Left lung (tissue), 14 donors: ENCODE data around the gene TRIM32. TPM values are rescaled to one million over a fixed set of nuclear protein-coding genes. Genes with fewer than 3 reads are reported as not detected.

Experiments used
- ATAC-seq: fragments of 200-7000 bp; cut with Tn5 transposase; one replicate; pipeline ENCODE4 v1.9.1; 2020; ENCODE audit warnings: moderate library complexity
- DNase-seq, 4 donors: peaks; one replicate each; pipeline ENCODE4 v3.0.0-alpha.2; 2013 to 2020
- H3K27ac ChIP-seq, 2 donors: fragments of 200-600 bp; sonication (generic) in 1 of 2; one replicate each; pipeline versions ENCODE4 v1.5.0 to v1.8.0; 2020 to 2021
- H3K27me3 ChIP-seq, 2 donors: fragments of 200-600 bp; sonication (generic) in 1 of 2; one replicate each; pipeline versions ENCODE4 v1.5.0 to v1.8.0; 2020 to 2021
- H3K36me3 ChIP-seq, 2 donors: fragments of 200-600 bp; sonication (generic) in 1 of 2; one replicate each; pipeline versions ENCODE4 v1.5.0 to v1.8.0; 2020 to 2021
- H3K4me1 ChIP-seq, 2 donors: fragments of 200-600 bp; one replicate each; pipeline ENCODE4 v1.8.0; 2021
- H3K4me3 ChIP-seq, 2 donors: fragments of 200-600 bp; sonication (generic) in 1 of 2; one replicate each; pipeline versions ENCODE4 v1.5.0 to v1.8.0; 2020 to 2021; ENCODE audit warnings: mild to moderate bottlenecking in 1 of 2
- H3K9me3 ChIP-seq, 2 donors: fragments of 200-600 bp; sonication (generic) in 1 of 2; one replicate each; pipeline versions ENCODE4 v1.5.0 to v1.8.0; 2020 to 2021
- CTCF ChIP-seq, 2 donors: fragments of 200-600 bp; sonication (generic) in 1 of 2; IDR thresholded peaks; one replicate each; pipeline versions ENCODE4 v1.5.0 to v1.8.0; 2021; ENCODE audit warnings: antibody characterized with exemption in 2 of 2
- intact Hi-C, 2 donors: fragments of 100-400 bp; cut with DNase I; formaldehyde crosslinking; loops; one replicate each; pipeline versions ENCODE4 v1.11.2 to v1.14.2; 2022
- long read RNA-seq, 12 donors: library from polyadenylated mRNA in 2 of 12; unstranded in 2 of 12; transcript quantifications; one replicate each; pipeline ENCODE4 v2.0.0 and lab custom pipeline, GENCODE V29; 2019 to 2026
- polyA plus RNA-seq, 6 donors: library from polyadenylated mRNA; unstranded; fragments of 120-200 nt; gene quantifications; one replicate each; pipeline ENCODE4 v1.2.1, GENCODE V29; 2013; ENCODE audit not compliant: insufficient read length in 6 of 6
- total RNA-seq, 2 donors: library from RNA; stranded (reverse); fragmentation: NEBNext Ultra II Directional; extraction: Animal tissue kit (Norgen Biotek cat#: 25700); gene quantifications; one replicate each; pipeline ENCODE4 v1.2.1, GENCODE V29; 2021
- donor health status: DM: no; HTN: yes; CAD: no.
- donor health status: DM: no; HTN: no; CAD: no.

TRIM32 gene, protein sequence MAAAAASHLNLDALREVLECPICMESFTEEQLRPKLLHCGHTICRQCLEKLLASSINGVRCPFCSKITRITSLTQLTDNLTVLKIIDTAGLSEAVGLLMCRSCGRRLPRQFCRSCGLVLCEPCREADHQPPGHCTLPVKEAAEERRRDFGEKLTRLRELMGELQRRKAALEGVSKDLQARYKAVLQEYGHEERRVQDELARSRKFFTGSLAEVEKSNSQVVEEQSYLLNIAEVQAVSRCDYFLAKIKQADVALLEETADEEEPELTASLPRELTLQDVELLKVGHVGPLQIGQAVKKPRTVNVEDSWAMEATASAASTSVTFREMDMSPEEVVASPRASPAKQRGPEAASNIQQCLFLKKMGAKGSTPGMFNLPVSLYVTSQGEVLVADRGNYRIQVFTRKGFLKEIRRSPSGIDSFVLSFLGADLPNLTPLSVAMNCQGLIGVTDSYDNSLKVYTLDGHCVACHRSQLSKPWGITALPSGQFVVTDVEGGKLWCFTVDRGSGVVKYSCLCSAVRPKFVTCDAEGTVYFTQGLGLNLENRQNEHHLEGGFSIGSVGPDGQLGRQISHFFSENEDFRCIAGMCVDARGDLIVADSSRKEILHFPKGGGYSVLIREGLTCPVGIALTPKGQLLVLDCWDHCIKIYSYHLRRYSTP
- total RNA-seq (10 to 100 TPM; 17.3 to 22.9 TPM), polyA plus RNA-seq (10 to 100 TPM; 20.9 to 24.8 (median 22.9) TPM)
- long read RNA-seq, donor 1, transcript TRIM32-203 (2 exons, 3,717 nt), result minor isoform, 5 of 15 reads
- long read RNA-seq, donor 1, transcript TRIM32-201 (2 exons, 3,688 nt), result major isoform, 10 of 15 reads
- long read RNA-seq, donor 1, partial matches to known transcripts, result 0 of 15 reads
- long read RNA-seq, donor 1, other reads (novel, unspliced or antisense), result 0 of 15 reads
- long read RNA-seq, donor 2, partial matches to known transcripts, result 33 of 37 reads
- long read RNA-seq, donor 2, other reads (novel, unspliced or antisense), result 0 of 37 reads
- long read RNA-seq, donor 3, transcript TRIM32-201 (2 exons, 3,688 nt), result major isoform, 5 of 8 reads
- long read RNA-seq, donor 3, partial matches to known transcripts, result 0 of 8 reads
- long read RNA-seq, donor 3, other reads (novel, unspliced or antisense), result 0 of 8 reads
- long read RNA-seq, donor 4, partial matches to known transcripts, result 0 of 2 reads
- long read RNA-seq, donor 4, other reads (novel, unspliced or antisense), result 0 of 2 reads
- long read RNA-seq, donor 5, transcript TRIM32-201 (2 exons, 3,688 nt), result major isoform, 6 of 9 reads
- long read RNA-seq, donor 5, partial matches to known transcripts, result 0 of 9 reads
- long read RNA-seq, donor 5, other reads (novel, unspliced or antisense), result 0 of 9 reads
- long read RNA-seq, donor 6, transcript TRIM32-201 (2 exons, 3,688 nt), result major isoform, 9 of 15 reads
- long read RNA-seq, donor 6, transcript TRIM32-203 (2 exons, 3,717 nt), result minor isoform, 6 of 15 reads
- long read RNA-seq, donor 6, partial matches to known transcripts, result 0 of 15 reads
- long read RNA-seq, donor 6, other reads (novel, unspliced or antisense), result 0 of 15 reads
- long read RNA-seq, donor 7, partial matches to known transcripts, result 0 of 4 reads
- long read RNA-seq, donor 7, other reads (novel, unspliced or antisense), result 0 of 4 reads
- long read RNA-seq, donor 8, transcript TRIM32-203 (2 exons, 3,717 nt), result major isoform, 9 of 14 reads
- long read RNA-seq, donor 8, transcript TRIM32-201 (2 exons, 3,688 nt), result minor isoform, 5 of 14 reads
- long read RNA-seq, donor 8, partial matches to known transcripts, result 0 of 14 reads
- long read RNA-seq, donor 8, other reads (novel, unspliced or antisense), result 0 of 14 reads
- long read RNA-seq, donor 9, result 0 reads
- long read RNA-seq, donor 10, partial matches to known transcripts, result 0 of 3 reads
- long read RNA-seq, donor 10, other reads (novel, unspliced or antisense), result 1 of 3 reads
- long read RNA-seq, donor 11, partial matches to known transcripts, result 0 of 7 reads
- long read RNA-seq, donor 11, other reads (novel, unspliced or antisense), result 0 of 7 reads
- long read RNA-seq, donor 12, transcript TRIM32-203 (2 exons, 3,717 nt), result major isoform, 8 of 8 reads
- long read RNA-seq, donor 12, partial matches to known transcripts, result 0 of 8 reads
- long read RNA-seq, donor 12, other reads (novel, unspliced or antisense), result 0 of 8 reads

GRCh38 chr9:116687074-116687753, at the start of gene TRIM32:
TRIM32 (plus strand) TSS chr9:116687305; CDS start chr9:116697743, 10,438 bp downstream.
- Histone ChIP-seq H3K27me3 (peaks cover 0 to 15% of the 10 kb centered on the region in 2 donors), H3K9me3 (peaks cover 0 to 10% of the 10 kb centered on the region in 2 donors), H3K27ac (peak within 1 kb of the TSS; percentile 20 to 67), H3K4me3 (peak within 1 kb of the TSS; percentile 58 to 60), H3K36me3 (no peaks in the 10 kb centered on the region), H3K4me1 (peaks cover 7 to 16% of the 10 kb centered on the region in 2 donors)
- intact Hi-C loops, result no loop called here
- ATAC-seq, result peak; percentile 98
- TF ChIP-seq CTCF (IDR thresholded peaks at IDR 0.05), result no peak
- DNase-seq, result peak; percentile 90 to 95 (median 94)

- no peak for DNase-seq
- no peak for TF ChIP-seq CTCF (IDR thresholded peaks at IDR 0.05)
- intact Hi-C loops, result no loop called here
- Histone ChIP-seq H3K27ac (no peak overlapping the region), H3K4me1 (peaks cover 0 to 4% of the 10 kb centered on the region in 2 donors), H3K4me3 (no peak overlapping the region), H3K36me3 (no peaks in the 10 kb centered on the region), H3K27me3 (no peaks in the 10 kb centered on the region), H3K9me3 (no peaks in the 10 kb centered on the region)
- peak; percentile 32 for ATAC-seq
Observed at GRCh38 chr9:116639251-116639741, 47.8 kb upstream of the TRIM32 start.

DNA sequence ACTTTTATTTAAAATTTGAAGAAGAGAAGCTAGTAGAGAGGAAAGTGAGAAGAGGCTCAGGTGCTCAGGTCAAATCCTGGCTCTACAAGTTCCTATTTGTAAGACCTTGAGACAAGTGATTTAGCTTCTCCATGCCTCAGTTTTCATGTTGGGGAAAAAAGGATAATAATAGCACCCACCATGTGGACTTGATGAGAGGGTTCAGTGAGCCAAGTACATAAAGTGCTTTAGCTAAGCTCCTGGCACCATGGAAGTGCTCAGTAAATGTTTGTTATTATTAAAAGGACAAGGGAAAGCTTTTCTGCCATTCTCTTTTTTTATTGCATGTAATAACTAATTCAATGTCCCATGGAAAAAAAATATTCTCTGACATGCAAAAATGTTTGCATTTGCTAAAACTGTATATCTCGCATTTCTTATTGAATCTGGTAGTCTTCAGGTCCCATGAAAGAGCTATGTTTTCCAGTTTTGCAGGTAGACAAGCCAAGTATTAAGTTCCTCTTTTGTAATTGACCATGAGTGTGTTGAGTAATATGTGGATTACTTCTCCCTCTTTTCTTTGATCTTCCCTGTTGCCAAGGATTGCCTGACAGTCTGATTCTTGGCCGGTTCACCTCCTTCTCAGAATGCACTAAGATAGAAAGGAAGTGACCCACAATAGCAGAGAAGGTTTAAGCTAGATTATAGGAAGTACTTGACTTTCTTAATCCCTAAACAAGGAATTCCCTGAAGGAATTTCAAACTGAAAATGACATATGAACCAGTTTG, 45.6 kb upstream of the TRIM32 start:
- Histone ChIP-seq H3K36me3 (no peaks in the 10 kb centered on the region), H3K9me3 (no peaks in the 10 kb centered on the region), H3K4me3 (no peak overlapping the region), H3K27ac (no peak overlapping the region), H3K27me3 (no peaks in the 10 kb centered on the region), H3K4me1 (peaks cover 0 to 4% of the 10 kb centered on the region in 2 donors)
- DNase-seq, result no peak
- ATAC-seq, result peak; percentile 52
- TF ChIP-seq CTCF (IDR thresholded peaks at IDR 0.05), result no peak
- intact Hi-C loops, result no loop called here
